ENCODE data around the gene WDR70.

DNA sequence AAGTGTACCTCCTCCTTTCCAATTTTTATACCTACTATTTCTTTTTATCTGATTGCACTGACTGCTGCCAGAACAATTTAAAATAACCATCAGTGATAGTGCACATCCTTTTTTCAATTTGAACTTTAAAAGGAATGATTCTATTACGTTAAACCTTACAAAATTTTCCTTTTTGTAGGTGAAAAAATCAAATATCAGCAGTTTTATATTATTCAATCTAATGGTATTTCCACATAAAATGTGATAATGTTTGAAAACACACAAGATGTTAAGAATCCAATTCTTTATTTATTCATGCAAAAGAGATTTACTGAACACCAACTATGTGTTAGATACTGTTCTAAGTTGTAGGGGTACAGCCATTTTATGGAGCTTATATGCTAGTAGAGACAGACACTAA, 355.0 kb downstream of the WDR70 start:
- TF ChIP-seq, protein P1, sequence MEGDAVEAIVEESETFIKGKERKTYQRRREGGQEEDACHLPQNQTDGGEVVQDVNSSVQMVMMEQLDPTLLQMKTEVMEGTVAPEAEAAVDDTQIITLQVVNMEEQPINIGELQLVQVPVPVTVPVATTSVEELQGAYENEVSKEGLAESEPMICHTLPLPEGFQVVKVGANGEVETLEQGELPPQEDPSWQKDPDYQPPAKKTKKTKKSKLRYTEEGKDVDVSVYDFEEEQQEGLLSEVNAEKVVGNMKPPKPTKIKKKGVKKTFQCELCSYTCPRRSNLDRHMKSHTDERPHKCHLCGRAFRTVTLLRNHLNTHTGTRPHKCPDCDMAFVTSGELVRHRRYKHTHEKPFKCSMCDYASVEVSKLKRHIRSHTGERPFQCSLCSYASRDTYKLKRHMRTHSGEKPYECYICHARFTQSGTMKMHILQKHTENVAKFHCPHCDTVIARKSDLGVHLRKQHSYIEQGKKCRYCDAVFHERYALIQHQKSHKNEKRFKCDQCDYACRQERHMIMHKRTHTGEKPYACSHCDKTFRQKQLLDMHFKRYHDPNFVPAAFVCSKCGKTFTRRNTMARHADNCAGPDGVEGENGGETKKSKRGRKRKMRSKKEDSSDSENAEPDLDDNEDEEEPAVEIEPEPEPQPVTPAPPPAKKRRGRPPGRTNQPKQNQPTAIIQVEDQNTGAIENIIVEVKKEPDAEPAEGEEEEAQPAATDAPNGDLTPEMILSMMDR (conservative IDR thresholded peaks at IDR 0.05; ENCODE audit: low read depth, low read length): no peak
- TF ChIP-seq EZH2phosphoT487 (IDR thresholded peaks at IDR 0.05; ENCODE audit: borderline replicate concordance, low read length) (no peak), EZH2 (IDR thresholded peaks at IDR 0.05; ENCODE audit: low read length, unreplicated experiment) (no peak)
